ENCODE data around the gene MRGPRG. TPM values are rescaled to one million over a fixed set of nuclear protein-coding genes. Genes with fewer than 3 reads are reported as not detected.

Gene MRGPRG
- total RNA-seq, 2 experiments from 2014 or later, result not detected

DNA sequence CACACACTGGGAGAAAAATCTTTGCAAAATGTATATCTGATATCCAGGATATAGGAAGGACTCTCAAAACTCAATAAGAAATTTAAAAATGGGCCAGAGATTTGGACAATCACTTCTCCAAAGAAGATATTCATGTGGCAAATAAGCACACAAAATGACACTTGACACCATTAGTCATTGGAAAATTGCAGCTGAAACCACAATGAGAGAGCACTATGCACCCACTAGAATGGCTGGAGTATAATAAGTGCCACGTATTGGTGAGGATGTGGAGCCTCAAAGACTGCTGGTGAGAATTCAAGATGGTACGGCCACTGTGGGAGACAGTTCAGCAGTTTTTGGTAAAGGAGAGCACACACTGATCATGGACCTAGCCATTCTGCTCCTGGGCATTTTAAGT lies 40.7 kb downstream of the MRGPRG start:
- ATAC-seq (ENCODE audit: poor library complexity) (no peak), DNase-seq (no peak)
- H3K36me3 Mint-ChIP-seq (ENCODE audit: low read depth), result no peaks in the 10 kb centered on the region
- peaks cover 6% of the 10 kb centered on the region for H3K9me3 Mint-ChIP-seq
- ChIA-PET CTCF (no interaction called here), POLR2A (no interaction called here)
- H3K27ac Mint-ChIP-seq, result no peak overlapping the region
- peaks cover 19 to 24% of the 10 kb centered on the region in 2 experiments for H3K9me3 ChIP-seq (ENCODE audit: control insufficient read depth in 1 of 2, insufficient read depth in 1 of 2, low read length in 2 of 2)
- no peaks in the 10 kb centered on the region for H3K36me3 ChIP-seq (ENCODE audit: insufficient read depth, low read length)
- no peak overlapping the region for H3K4me3 Mint-ChIP-seq
- TF ChIP-seq, protein P1, sequence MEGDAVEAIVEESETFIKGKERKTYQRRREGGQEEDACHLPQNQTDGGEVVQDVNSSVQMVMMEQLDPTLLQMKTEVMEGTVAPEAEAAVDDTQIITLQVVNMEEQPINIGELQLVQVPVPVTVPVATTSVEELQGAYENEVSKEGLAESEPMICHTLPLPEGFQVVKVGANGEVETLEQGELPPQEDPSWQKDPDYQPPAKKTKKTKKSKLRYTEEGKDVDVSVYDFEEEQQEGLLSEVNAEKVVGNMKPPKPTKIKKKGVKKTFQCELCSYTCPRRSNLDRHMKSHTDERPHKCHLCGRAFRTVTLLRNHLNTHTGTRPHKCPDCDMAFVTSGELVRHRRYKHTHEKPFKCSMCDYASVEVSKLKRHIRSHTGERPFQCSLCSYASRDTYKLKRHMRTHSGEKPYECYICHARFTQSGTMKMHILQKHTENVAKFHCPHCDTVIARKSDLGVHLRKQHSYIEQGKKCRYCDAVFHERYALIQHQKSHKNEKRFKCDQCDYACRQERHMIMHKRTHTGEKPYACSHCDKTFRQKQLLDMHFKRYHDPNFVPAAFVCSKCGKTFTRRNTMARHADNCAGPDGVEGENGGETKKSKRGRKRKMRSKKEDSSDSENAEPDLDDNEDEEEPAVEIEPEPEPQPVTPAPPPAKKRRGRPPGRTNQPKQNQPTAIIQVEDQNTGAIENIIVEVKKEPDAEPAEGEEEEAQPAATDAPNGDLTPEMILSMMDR (IDR thresholded peaks at IDR 0.05), result no peak
- intact Hi-C loops (cut with DNase I, micrococcal nuclease), result no loop called here
- H3K27ac ChIP-seq (ENCODE audit: low read depth in 1 of 2, low read length in 2 of 2), result no peak overlapping the region
- no peaks in the 10 kb centered on the region for H3K4me1 ChIP-seq (ENCODE audit: insufficient read depth, low read length)
- peaks cover 9% of the 10 kb centered on the region for H3K27me3 Mint-ChIP-seq
- H3K4me3 ChIP-seq (ENCODE audit: low read length), result no peak overlapping the region
- no peaks in the 10 kb centered on the region for H3K4me1 Mint-ChIP-seq (ENCODE audit: low read depth)
- H3K27me3 ChIP-seq (ENCODE audit: control insufficient read depth in 1 of 2, insufficient read depth in 2 of 2, low read length in 2 of 2), result no peaks in the 10 kb centered on the region

DNA sequence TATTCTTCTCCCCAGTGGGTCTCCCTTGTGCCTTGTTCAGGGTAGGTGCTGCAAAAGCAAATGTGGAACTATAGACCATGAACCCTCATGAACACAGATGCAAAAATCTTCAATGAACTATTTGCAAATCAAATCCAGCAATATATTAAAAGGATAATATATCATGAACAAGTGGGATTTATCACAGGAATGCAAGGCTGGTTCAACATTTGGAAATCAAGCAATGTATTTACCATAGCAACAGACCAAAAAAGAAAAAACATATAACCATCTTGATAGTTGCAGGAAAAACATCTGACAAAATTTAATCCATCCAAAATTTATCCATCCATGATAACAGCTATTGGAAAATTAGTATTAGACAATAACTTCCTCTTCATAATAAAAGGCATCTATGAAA lies 42.1 kb downstream of the MRGPRG start:
- Mint-ChIP-seq H3K27ac (no peak overlapping the region), H3K4me1 (ENCODE audit: low read depth) (peaks cover 4% of the 10 kb centered on the region), H3K9me3 (peaks cover 6% of the 10 kb centered on the region), H3K36me3 (ENCODE audit: low read depth) (no peaks in the 10 kb centered on the region), H3K4me3 (no peak overlapping the region), H3K27me3 (peaks cover 13% of the 10 kb centered on the region)
- DNase-seq (no peak), ATAC-seq (ENCODE audit: poor library complexity) (no peak)
- peaks cover 0 to 9% of the 10 kb centered on the region in 2 experiments for H3K27me3 ChIP-seq (ENCODE audit: control insufficient read depth in 1 of 2, insufficient read depth in 2 of 2, low read length in 2 of 2)
- H3K4me1 ChIP-seq (ENCODE audit: insufficient read depth, low read length), result no peaks in the 10 kb centered on the region
- intact Hi-C loops (cut with DNase I, micrococcal nuclease), result no loop called here
- H3K9me3 ChIP-seq (ENCODE audit: control insufficient read depth in 1 of 2, insufficient read depth in 1 of 2, low read length in 2 of 2), result peaks cover 12 to 24% of the 10 kb centered on the region in 2 experiments
- TF ChIP-seq, protein P1 (IDR thresholded peaks at IDR 0.05), result no peak
- no peaks in the 10 kb centered on the region for H3K36me3 ChIP-seq (ENCODE audit: insufficient read depth, low read length)
- H3K4me3 ChIP-seq (ENCODE audit: low read length), result no peak overlapping the region
- CTCF ChIA-PET, result no interaction called here
- POLR2A ChIA-PET, result no interaction called here
- H3K27ac ChIP-seq (ENCODE audit: low read depth in 1 of 2, low read length in 2 of 2), result no peak overlapping the region

DNA sequence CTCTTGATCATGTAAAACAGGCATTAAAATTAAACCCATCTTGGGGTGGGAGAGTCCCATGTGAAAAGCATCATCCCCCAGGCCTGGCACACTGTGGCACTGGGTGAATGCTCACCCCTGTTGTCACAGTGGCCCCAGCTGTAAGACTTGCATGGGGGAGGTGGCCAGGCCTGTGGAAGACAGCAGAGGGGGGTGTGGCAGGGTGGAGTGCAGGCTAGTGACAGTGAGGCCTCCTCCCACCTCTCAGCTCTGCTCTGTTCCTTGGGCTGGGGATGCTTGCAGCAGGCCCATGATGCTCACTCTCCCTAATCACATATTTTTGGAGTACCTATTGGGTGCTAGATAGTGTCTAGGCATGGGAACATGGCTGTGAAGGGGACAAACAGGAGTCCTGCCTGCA lies 43.4 kb downstream of the MRGPRG start:
- peaks cover 9 to 14% of the 10 kb centered on the region in 2 experiments for H3K27me3 ChIP-seq (ENCODE audit: control insufficient read depth in 1 of 2, insufficient read depth in 2 of 2, low read length in 2 of 2)
- ChIA-PET CTCF (no interaction called here), POLR2A (no interaction called here)
- Mint-ChIP-seq H3K27me3 (peaks cover 19% of the 10 kb centered on the region), H3K9me3 (peaks cover 6% of the 10 kb centered on the region), H3K36me3 (ENCODE audit: low read depth) (no peaks in the 10 kb centered on the region), H3K27ac (no peak overlapping the region), H3K4me1 (ENCODE audit: low read depth) (peaks cover 8% of the 10 kb centered on the region), H3K4me3 (no peak overlapping the region)
- ATAC-seq (ENCODE audit: poor library complexity) (no peak), DNase-seq (no peak)
- TF ChIP-seq, protein P1 (IDR thresholded peaks at IDR 0.05), result no peak
- H3K4me3 ChIP-seq (ENCODE audit: low read length), result no peak overlapping the region
- H3K27ac ChIP-seq (ENCODE audit: low read depth in 1 of 2, low read length in 2 of 2), result no peak overlapping the region
- H3K9me3 ChIP-seq (ENCODE audit: control insufficient read depth in 1 of 2, insufficient read depth in 1 of 2, low read length in 2 of 2), result peaks cover 12 to 24% of the 10 kb centered on the region in 2 experiments
- no peaks in the 10 kb centered on the region for H3K36me3 ChIP-seq (ENCODE audit: insufficient read depth, low read length)
- no peaks in the 10 kb centered on the region for H3K4me1 ChIP-seq (ENCODE audit: insufficient read depth, low read length)
- intact Hi-C loops (cut with DNase I, micrococcal nuclease), result no loop called here

Data from CD4-positive, alpha-beta T cell (primary cell).